DMS 273 (cell line): ENCODE results near the gene NAP1L4.

Experiments
- DNase-seq: peaks from one replicate; lab custom pipeline; 2025; ENCODE audit not compliant: unreplicated experiment; lab: John Stamatoyannopoulos, UW

NAP1L4 gene

DNA sequence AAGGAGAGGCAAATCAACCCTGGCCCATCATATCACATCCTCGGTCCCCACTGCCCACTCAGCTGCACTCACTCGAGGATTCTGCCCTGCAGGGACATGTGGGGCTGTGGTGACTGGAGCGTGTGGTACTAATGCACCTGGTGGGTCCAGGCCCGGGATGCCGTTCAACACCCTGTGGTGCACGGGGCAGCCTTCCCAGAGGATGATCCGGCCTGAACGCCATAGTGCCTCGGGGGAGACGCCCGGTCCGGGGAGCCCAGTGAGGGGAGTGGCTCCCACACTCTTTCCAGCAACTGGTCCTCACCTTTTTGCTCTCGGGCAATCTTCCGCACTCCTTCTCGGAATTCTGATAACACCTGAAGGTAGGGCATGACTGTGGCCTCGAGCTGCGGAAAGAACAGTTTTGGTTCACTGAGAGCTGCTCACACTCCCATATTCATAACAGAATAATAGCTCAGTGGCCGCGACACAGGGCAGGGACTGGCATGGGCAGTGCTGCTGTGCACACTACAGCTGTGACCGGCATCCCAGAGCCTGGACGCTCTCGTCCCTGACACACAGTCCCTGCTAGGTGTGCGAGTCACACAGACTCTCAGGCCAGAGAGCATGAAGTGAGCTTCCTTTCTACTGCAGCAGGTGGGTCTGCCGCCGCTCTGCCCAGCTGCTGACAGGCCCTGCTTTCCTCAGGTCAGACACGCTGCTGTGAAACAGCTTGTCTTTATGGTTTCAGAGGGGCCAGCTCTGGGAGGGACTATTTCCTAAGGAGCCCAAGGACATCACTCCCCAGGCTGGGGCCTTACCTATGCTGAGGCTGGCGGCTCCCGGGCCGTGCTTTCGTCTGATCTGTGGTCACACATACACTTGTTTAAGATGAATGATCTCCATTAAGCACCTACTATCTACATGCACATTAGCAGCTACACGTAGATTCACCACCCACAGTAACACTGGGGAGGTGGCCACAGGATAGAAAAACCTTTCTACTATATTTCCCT is 20.1 kb upstream of the NAP1L4 start:
- no peak for DNase-seq

DNA sequence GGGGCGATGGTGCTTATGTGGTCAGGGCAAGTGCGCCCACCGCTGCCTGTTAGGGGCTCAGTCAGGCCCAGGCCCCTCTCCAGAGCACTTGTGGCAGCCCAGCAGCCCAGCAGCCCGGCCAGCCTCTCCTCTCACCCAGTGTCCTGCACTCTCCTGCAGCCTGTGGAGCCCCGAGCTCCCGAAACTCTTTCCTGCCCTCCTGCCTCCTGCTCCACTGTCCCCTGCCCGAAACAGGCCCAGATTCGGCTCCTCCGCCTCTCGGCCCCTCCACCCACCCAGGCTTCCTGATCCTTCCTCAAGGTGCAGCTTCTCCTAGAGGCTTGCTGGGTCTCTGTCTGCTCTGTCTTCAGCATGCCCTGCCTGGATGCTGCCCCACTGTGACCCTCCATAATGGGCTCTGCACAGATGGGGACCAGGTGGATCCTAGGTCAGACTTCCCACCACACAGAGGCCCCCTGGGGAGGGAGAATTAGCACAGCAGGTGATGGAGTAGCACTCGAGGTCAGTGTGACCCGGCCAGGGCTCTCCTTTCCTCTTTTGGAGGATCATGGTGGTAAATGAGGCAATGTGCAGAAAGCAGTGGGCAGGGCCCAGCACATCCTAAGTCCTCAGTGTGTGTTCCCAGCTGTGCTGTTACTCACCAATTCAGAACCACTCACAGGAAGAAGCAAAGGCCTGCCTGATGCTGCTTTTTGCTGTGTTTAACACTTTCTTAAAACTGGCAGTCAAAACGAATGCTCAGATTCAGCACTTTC is 18.6 kb upstream of the NAP1L4 start:
- DNase-seq: no peak

DNA sequence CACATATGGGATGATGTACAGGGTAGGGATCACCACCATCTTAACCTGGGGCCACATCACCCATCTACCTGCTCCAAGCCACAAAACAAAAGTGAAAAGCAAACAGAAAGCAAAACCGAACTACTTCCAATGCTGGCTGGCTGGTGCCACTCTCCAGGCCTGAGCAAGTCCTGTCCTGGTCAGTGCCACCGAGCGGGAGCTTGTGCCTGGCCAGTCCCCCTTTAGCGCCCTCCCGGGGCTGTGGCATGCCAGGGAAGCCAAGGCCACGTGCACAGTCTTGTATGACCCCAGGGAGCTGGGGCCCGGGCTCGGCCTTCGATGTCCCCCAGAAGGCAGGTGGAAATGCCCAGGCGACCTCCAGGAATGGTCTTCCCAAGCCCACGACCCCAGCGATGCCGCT is 17.9 kb upstream of the NAP1L4 start:
- DNase-seq: no peak

DNA sequence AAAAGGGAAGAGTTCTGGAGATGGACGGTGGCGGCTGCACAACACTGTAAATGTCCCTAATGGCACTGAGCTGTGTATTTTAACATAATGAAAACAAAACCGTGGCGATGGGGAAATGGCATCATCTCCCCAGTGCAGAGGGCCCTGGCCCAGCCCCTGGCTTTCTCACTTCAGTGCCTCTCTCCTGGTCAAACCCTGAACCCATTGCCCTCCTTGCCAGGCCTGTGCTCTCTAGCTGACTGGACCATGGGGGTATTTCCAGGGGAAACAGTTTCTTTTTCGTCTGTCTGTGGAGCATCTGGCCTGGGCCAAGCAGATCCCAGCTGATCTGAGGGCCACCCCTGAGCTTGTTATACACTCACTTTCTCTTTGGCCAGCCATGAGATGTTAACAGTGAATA is 17.4 kb upstream of the NAP1L4 start:
- DNase-seq: no peak

DNA sequence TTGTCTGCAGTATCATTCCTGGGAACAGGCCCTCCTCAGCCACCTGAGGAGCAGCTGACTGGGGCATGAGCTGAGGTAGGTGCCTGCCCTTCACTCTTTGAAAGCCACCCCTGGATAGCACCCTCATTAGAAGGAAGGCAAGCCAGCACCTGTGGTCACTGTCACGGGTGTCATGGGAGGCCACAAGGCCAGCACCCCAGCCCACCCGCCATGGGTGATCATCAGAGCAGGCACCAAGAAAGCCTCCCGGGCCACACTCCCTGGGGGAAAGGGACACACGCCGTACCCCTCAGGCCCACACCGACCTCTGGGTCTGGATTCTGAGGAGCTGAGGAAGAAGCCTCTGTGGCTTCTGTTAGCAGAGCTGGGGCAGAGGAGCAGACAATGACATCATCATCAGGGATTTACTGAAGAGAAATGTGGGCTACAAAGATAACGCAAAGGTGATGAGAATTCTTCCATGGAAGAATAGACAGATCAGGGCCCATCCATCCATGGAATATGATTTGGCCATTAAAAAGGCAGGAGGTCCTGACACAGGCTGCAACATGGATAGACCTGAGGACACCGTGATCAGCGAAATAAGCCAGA is 16.7 kb upstream of the NAP1L4 start:
- no peak for DNase-seq

DNA sequence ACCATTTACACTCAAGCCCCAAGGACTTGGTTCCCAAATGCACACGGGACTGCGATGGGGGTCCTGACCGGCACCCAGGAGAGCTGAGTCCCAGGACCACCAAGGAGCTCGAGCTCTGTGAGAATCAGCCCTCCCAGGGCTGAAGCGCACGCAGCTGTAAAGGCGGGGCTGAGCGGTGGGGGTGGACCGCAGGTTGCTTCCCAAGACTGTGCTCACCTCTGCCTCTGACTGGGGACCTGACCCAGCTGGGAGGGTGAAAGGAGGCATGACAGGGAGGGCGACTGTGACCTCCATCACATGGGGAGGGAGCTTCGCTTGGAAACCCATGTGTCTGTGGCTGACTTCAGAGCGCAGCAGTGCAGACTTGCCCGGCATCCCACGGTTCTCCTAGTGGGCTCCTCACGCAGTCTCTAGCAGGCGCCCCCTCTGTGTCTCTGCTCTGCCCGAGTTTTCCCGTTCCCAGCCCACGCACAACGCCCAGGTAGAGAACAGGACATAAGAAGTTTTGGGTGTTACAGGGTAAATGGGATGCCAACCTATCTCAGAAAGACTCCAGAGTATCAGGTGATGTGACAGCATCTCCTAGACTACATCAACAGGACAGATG is 15.4 kb upstream of the NAP1L4 start:
- DNase-seq: no peak

DNA sequence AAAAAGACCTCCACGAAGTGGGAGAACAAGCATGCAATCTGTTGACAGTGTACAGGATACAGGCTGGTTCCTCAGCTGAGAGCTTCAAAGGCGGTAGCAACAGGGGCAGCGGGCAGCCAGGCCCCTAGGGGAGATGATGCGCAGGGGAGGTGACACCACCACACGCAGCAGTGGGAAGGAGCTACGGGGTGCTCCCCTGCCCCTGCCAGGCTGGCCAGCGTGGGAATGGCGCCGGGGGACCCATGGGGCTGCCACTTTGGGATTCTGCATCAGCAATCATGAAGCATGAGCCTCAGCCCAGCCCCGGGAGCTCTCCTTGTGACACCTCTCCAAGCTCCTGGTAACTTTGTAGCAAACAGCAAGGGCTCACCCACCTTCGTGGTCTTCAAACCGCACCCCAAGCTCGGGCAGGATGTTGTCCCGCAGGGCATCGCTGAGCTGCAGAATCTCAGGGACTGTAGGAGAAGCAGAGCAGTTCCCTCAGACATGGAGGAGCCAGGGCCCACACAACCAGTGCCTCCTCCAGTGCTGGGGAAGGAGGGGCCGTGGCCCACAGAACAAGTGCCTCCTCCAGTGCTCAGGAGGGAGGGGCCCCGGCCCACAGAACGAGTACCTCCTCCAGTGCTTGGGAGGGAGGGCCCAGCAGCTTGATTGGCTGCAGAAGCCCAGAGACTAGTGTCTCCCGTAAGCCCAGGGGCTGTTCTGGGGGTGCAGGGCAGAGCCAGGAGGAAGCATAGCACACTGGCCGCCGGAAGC is 14.6 kb upstream of the NAP1L4 start:
- no peak for DNase-seq

DNA sequence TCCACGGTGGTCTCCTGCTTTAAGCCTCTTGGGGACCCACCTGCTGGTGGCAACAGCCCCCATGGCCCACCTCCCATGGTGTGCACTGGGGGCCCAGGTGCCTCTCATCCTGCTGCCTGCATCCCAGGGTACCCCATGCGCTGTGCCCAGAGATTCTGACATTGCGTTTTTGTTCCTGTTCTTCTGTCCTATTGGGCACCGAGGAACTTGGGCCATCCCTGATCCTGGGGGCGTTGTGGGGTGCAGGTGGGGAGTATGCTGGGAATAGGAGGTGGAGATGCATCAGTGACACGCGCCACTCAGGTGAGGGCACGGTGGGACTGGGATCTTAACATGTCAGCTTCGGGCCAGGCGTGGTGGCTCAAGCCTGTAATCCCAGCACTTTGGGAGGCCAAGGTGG is 12.4 kb upstream of the NAP1L4 start:
- DNase-seq: no peak

DNA sequence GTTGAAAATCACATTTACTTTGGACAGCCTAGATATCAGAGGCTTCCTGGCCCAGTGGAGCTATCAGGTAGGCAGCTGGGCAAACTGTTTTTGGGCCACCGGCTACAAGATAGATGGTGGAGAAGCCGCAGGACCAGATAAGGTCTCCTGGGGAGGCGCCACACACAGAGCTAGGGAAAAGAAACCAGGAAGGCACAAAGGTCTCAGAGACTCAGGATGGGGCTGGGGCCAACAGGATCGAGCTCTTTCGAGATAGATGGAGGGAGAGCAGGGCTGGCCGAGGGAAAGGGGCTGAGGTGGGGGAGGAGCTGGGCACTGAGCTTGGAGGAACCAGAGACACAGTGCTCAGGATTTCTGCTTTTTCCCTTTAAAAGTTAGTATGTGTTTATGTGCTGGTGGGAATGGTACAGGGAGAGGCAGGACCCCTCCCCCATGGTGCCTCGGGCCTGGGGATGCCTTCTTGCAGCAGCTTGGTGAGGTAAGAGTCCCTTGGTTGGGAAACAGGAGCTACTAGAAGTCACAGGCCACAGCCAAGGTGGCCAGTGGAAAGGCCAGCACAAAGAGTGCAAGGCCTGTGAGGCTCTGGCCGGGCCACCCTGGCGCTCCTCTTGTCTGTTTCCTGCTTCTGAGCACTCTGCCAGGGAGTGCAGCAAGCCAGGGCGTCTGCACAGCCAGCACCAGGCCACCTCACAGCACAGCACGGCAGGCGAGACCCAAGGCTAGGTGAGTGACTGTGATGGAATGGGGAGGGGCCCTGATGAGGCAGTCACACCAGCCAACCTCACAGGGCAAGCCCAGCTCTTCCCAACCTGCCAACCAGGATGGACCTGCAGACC is 11.5 kb upstream of the NAP1L4 start:
- no peak for DNase-seq

DNA sequence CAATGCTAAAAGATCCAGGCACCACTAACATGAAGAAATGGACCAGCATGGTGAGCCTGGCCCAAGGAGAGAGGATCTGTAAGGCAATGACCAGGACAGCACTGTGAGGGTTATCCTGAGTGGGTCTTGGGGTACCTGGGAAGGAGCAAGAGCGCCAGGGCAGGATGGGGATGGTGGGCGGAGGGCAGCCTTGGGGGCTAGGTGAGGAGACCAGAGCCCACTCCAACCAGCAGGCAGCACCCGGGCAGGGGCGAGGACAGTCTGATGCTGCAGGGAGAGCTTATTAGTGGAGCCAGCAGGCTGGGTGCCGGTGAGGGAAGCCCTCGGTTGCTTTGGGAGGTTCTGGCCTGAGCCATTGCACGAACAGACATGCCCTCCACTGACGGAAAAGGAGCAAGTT is 10.7 kb upstream of the NAP1L4 start:
- DNase-seq: no peak

DNA sequence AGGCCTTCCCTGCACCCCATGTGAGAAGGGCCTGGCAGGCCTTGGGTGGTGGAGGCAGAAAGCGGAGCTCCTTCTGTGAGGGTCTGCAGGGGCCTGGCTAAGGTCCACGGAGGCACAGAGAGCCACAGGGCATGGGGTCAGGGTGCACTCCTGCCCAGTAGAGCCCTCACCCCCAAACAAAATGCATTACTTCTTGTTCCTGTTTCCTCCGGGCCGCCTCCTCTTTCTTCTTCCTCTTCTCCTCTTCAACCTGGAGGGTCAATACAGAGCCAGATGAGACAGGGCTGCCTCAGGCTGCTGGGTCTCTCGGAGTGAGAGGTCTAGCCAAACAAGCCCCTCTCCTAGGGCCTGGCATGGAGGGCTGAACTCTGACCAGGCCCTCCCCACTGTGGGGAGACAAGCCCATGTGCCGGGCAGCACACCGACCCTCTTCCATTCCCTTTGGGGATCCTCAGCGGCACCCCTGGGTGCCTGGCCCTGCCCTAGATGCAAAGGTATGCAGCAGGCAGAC is 10.3 kb upstream of the NAP1L4 start:
- no peak for DNase-seq

DNA sequence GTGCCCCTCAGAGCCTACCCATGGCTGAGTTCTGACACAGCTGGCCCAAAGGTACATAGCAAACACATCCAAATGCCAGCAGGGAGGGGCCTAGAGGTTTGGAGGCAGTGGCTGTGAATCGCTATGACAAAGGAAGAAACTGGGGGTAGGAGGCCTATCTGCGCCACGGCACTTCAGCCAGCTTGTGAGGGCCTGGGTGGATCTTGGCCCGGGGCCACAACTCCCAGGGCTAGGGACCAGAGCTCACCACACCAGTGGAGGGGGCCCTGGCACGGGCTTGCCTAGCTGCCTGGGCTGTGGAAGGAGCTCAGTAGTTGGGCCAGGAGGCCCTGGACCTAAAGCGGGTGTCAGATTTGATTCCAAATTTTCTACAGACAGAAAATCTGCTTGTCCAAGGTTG is 9.4 kb upstream of the NAP1L4 start:
- DNase-seq: peak; percentile 74

DNA sequence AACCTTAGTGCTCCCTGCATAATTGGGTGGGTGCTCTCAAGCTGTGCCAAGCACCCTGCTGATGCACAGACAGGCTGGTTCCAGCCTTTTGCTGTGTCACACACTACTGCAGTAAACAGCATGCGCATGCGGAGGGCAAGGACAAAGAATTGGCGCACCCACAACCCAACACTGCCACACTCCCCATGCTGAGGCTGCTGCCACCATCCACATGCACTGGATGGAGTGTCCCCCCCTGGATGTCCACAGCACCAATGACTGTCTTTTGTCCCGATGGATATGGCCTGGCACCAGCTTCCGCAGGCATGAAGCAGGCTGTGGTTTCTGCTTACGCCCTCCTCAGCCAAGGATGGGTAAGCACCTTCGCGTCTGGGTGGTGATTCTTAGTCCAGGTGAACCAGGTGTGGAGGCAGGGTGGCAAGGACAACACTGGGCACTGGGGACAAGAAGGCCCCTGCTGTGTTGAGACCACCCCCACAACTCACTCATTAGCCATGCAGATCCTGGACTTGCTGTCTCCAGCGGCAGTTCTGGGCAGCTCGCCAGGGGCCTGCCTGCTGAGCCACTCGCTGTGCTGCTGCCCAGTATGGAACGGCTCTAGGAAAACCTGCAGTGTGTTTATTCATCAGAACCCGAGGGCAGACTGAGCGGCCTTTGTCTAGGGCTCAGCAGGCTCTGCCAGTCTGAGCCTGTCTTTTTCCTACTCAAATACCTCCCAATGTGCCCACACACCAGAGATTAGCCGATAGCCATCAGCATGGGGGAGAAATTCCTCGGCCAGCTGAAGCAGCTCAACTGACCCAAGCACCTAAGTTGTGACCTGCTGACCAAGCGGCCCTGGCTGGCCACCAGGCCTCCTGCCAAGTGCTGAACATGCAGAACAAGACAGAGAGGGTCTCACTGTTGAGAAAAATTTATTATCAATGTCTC is 8.2 kb upstream of the NAP1L4 start:
- peak; percentile 85 for DNase-seq

DNA sequence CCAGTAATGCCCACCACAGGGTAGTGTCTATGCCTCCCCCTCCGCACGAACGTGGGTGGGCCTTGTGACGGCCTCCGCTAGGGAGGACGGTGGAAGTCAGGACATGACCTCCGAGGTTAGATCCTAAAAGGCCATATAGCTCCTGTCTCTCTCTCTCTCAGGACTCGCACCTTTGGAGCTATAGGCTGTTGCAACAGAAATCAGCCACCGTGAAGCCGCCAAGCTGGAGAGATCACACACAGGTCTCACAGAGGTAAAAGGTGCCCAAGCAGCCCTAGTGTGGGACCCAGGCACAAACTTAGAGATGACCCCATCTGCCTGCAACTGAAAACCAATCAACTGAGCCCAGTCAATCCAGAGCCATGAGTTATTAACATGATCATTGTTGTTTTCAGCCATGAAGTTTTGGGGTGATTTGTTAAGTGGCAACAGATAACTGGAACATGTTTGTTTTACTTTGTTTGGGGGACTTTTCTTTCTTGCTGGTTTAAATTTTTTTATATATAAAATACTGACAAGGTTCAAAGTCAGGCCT is 7.4 kb upstream of the NAP1L4 start:
- DNase-seq: no peak

DNA sequence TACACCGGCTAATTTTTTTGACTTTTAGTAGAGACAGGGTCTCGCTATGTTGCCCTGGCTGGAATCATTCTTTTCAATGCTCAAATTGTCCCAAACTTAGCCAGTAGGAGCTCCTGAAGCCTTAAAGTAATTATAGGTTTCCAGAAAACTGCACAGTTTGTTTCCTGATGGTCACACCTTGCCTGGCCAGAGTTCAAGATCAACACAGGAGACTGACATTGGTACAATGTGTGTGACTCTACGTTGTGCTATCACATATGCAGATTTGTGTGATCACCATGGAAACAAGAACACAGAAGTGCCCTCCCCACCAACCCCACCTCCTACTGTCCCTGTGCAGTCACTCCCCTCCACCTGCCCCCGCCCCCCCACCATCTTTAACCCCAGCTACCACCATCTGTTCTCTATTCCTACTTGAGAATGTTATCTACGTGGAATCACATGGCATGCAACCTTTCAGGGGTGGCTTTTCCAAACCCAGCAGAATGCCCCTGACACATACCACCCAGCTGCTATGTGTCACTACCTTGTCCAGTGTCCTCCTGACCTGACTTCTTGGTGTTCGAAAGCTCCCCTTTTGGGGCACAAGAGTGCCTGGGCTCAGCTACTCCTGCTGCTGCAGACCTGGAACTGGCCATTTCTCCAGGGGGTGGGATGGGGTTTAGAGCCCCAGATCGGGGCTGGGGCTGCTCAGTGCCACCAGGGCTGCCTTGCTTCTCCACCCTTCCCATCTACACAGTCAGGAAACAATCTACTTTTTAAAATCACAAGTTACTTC is 6.1 kb upstream of the NAP1L4 start:
- DNase-seq: peak; percentile 49

DNA sequence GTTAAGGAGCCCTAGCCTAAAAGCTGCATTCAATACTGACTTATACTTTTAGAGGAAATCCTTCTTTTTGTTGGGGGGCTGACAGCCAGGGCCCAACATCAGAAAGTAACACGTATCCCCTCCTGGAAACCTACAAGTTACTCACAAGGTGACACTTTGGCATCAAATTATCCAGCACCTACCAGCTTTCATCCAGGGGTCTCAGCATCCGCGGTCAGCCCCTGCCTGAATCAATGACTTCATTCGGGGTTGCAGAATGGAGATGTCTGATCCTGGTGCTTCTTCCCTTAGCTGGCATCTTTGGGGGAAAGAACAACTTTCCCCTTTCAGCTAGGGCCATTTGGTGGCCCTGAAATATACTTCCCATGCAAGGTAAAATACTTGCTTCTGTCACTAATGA is 5.3 kb upstream of the NAP1L4 start:
- no peak for DNase-seq

DNA sequence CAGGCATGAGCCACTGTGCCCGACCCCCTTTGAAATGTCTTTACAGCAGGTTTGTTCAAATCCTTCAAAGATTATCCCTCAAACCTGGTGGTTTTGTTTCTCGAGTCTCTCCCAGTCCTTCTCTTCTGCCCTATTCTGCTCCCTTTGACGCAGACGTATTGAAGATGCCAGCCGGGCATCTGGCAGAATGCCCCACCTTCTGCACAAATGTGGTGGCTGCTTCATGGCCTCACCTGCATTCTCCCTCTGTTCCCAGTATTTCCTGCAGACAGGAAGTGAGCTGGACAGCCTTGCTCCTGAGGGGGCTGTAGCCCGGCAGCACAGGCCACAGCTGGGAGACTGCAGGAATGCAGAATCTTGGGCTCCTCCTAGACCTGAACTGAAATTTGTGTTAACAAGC is 4.8 kb upstream of the NAP1L4 start:
- peak; percentile 42 for DNase-seq
